HT1080 (cell line): ENCODE results near the gene CABLES2. TPM values are rescaled to one million over a fixed set of nuclear protein-coding genes. Genes with fewer than 3 reads are reported as not detected.

Source experiments
- DNase-seq: peaks from one replicate; pipeline ENCODE4 v3.0.0-alpha.2; 2015; ENCODE audit warnings: low read depth
- total RNA-seq: library from RNA; depleted of rRNA; stranded (reverse); fragments of >200 nt; shearing (Covaris generic); gene quantifications from 2 replicates; pipeline ENCODE4 v1.2.3, GENCODE V29; 2014

CABLES2 gene
- total RNA-seq, 1 experiment from 2014 or later = 2.9 TPM

GRCh38 chr20:62405108-62405980 is 1.7 kb downstream of the CABLES2 start:
- DNase-seq = peak; percentile 38

GRCh38 chr20:62404761-62405107 is 2.4 kb downstream of the CABLES2 start:
- DNase-seq = no peak

- no peak for DNase-seq
These were observed 2.9 kb downstream of the CABLES2 start for GRCh38 chr20:62404112-62404665.

GRCh38 chr20:62403331-62403730 is 3.8 kb downstream of the CABLES2 start:
- DNase-seq = no peak

- no peak for DNase-seq
These were observed 4.5 kb downstream of the CABLES2 start for GRCh38 chr20:62402456-62403150.

- no peak for DNase-seq
These were observed 5.7 kb downstream of the CABLES2 start for GRCh38 chr20:62401331-62401779.

- no peak for DNase-seq
These were observed 6.5 kb downstream of the CABLES2 start for GRCh38 chr20:62400541-62400940.

GRCh38 chr20:62400021-62400420 is 7.1 kb downstream of the CABLES2 start:
- DNase-seq = no peak

GRCh38 chr20:62398120-62398821 is 8.8 kb downstream of the CABLES2 start:
- DNase-seq = no peak

GRCh38 chr20:62396367-62397239 is 10.5 kb downstream of the CABLES2 start:
- DNase-seq = no peak

- DNase-seq = no peak
These were observed 11.5 kb downstream of the CABLES2 start for GRCh38 chr20:62395311-62396242.

GRCh38 chr20:62394248-62395245 is 12.5 kb downstream of the CABLES2 start:
- no peak for DNase-seq

GRCh38 chr20:62393830-62394229 is 13.3 kb downstream of the CABLES2 start:
- DNase-seq = no peak

GRCh38 chr20:62393335-62393665 is 13.8 kb downstream of the CABLES2 start:
- no peak for DNase-seq

- no peak for DNase-seq
These were observed 14.3 kb downstream of the CABLES2 start for GRCh38 chr20:62392621-62393334.

GRCh38 chr20:62392077-62392418 is 15.0 kb downstream of the CABLES2 start:
- DNase-seq = no peak

GRCh38 chr20:62391165-62392076 is 15.7 kb downstream of the CABLES2 start:
- DNase-seq = no peak
